Stimulated activated CD4-positive, alpha-beta T cell treated with anti-CD3 and anti-CD28 coated beads, Interleukin-2, amount 100 ng/mL, for 48 hours (primary cell): ENCODE results near the gene DYNC1H1.

Experiments used
- DNase-seq, 2 donors: peaks; one replicate each; pipeline ENCODE4 v3.0.0-alpha.2; 2020

DYNC1H1 gene

DNA sequence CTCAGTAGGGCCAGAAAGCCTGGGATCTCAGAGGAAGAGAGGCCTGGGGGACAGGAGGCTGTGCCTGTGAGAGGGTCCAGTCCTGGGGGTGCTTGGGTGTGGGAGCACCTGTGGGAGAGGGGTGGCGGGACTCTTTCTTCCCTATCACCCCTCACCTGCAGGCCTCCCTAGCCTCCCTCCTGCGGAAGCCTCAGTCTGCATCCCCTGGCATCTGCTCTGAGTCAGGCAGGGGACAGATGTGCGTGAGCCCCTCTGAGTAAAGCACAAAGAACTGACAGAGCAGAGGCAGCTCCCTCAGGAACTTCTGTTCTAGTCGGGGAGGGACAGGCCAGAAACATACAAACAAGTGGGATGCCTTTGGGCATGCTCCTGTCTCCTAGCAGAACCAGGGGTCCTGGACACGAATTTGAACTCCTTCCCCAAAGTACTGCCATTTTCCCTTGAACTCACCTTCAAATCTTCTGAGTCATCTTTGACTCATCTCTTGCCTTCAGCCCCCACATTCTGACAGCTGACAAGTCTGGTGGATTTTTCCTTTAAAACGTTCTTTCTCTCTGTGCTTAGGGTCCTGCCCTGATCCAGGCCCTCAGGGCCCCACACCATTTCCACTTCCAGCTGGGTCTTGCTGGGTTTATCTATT, 131.0 kb downstream of the DYNC1H1 start:
- DNase-seq, result no peak

DNA sequence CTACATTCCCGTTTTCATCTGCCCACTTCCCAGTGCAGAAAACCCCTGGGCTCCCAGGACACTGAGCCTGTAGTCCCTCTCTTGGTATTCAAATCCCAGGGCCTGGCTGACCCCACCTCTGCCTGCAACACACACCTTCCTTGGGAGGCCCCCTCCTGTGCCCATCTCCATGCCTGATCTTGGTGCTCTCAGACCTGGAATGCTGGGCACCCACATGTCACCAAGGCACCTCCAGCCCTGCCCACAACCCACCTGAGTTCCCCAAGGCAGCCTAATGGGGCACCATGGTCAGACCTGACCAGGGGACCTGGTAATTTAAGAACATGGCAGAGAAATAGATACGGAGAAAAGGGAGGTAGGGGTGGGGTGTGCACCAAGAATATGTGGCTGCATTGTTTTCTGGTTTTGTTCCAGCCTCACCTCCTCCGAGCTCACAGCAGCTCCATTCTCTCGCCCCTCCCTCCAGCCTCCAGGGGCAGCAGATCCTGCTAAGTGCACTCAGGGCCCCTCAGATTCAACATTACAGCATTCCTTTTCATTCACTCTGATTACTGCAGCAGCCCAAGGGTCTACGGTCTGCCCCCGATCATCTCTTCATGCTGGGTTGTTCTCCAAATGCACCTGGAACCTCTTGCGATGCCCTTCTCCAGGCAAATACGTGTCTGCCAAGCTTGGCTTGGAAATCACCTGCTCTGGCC, 131.6 kb downstream of the DYNC1H1 start:
- DNase-seq, result no peak

- DNase-seq, result peak; percentile 70 to 71
Observed at GRCh38 chr14:102096569-102097188, 132.3 kb downstream of the DYNC1H1 start.

GRCh38 chr14:102097441-102098135, 133.2 kb downstream of the DYNC1H1 start:
- no peak for DNase-seq

GRCh38 chr14:102103062-102103695, 138.8 kb downstream of the DYNC1H1 start:
- DNase-seq, result no peak

DNA sequence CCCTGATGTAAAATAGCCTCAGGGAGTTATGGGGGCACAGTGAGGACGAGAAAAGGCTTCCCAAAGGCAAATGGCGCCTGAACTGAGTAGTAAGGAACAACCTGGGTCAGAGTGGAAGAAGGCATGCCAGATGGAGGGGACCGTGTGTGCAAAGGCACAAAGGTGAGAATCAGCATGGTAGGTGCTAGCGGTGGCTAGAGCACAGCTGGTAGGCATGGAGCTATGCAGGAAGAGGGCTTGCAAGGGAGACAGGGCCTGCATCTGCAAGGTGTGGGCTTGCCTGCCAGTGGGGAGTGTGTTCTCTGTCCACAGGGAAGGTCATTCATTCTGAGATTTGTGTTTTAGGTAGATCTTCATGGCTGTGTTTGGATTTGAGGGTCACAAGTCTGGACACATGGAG, 141.0 kb downstream of the DYNC1H1 start:
- no peak for DNase-seq
